H9 (cell line): ENCODE results near the gene TNNT2. TPM values are rescaled to one million over a fixed set of nuclear protein-coding genes. Genes with fewer than 3 reads are reported as not detected.

Experiments
- DNase-seq: peaks from one replicate; pipeline ENCODE4 v3.0.0-alpha.2; 2017
- H2AFZ ChIP-seq: one replicate; pipeline ENCODE4 v1.6.1; 2013; ENCODE audit warnings: mild to moderate bottlenecking, low read length, control low read depth, moderate library complexity
- H2AK5ac ChIP-seq: 2 replicates; pipeline ENCODE4 v1.6.1; 2013; ENCODE audit warnings: low read length, control low read depth, mixed read lengths; ENCODE audit not compliant: insufficient read length
- H2BK120ac ChIP-seq: one replicate; pipeline ENCODE4 v1.6.1; 2013; ENCODE audit warnings: low read depth, mild to moderate bottlenecking, low read length, control low read depth, inconsistent platforms; ENCODE audit not compliant: poor library complexity, severe bottlenecking
- H2BK12ac ChIP-seq: 2 replicates; pipeline ENCODE4 v1.6.1; 2013; ENCODE audit warnings: low read length, control low read depth, mixed read lengths, low read depth; ENCODE audit not compliant: insufficient read length
- H2BK15ac ChIP-seq: 2 replicates; pipeline ENCODE4 v1.6.1; 2013; ENCODE audit warnings: low read depth, low read length, control low read depth
- H2BK20ac ChIP-seq: one replicate; pipeline ENCODE4 v1.6.1; 2013; ENCODE audit warnings: low read depth, mild to moderate bottlenecking, low read length, control low read depth, inconsistent platforms; ENCODE audit not compliant: poor library complexity, severe bottlenecking
- H2BK5ac ChIP-seq: 2 replicates; pipeline ENCODE4 v1.6.1; 2013; ENCODE audit warnings: low read length, control low read depth, mixed read lengths; ENCODE audit not compliant: insufficient read length
- H3K14ac ChIP-seq: 2 replicates; pipeline ENCODE4 v1.6.1; 2013; ENCODE audit warnings: low read length, control low read depth; ENCODE audit not compliant: insufficient read depth
- H3K18ac ChIP-seq: 2 replicates; pipeline ENCODE4 v1.6.1; 2013; ENCODE audit warnings: low read depth, mild to moderate bottlenecking, mixed read lengths, low read length, control low read depth; ENCODE audit not compliant: insufficient read length
- H3K23ac ChIP-seq: 2 replicates; pipeline ENCODE4 v1.6.1; 2013; ENCODE audit warnings: low read length, control low read depth, mixed read lengths, low read depth; ENCODE audit not compliant: insufficient read length
- H3K23me2 ChIP-seq: 2 replicates; pipeline ENCODE4 v1.6.1; 2013; ENCODE audit warnings: low read depth, mild to moderate bottlenecking, mixed read lengths, low read length, control low read depth; ENCODE audit not compliant: insufficient read length, poor library complexity, severe bottlenecking
- H3K27ac ChIP-seq: 2 replicates; pipeline ENCODE4 v1.5.1; 2013; ENCODE audit warnings: low read length, control low read depth, mixed read lengths, low read depth; ENCODE audit not compliant: insufficient read length
- H3K27me3 ChIP-seq: 2 replicates; pipeline ENCODE4 v1.6.1; 2013; ENCODE audit warnings: low read length, control low read depth, inconsistent platforms; ENCODE audit not compliant: insufficient read depth
- H3K4ac ChIP-seq: 2 replicates; pipeline ENCODE4 v1.6.1; 2013; ENCODE audit warnings: low read depth, mild to moderate bottlenecking, control low read depth, inconsistent platforms, low read length, moderate library complexity
- H3K4me1 ChIP-seq: 2 replicates; pipeline ENCODE4 v1.6.1; 2013; ENCODE audit warnings: low read length, control low read depth, inconsistent platforms; ENCODE audit not compliant: insufficient read depth
- H3K4me2 ChIP-seq: 2 replicates; pipeline ENCODE4 v1.6.1; 2013; ENCODE audit warnings: low read length, control low read depth, mixed read lengths; ENCODE audit not compliant: insufficient read length, insufficient read depth
- H3K56ac ChIP-seq: 2 replicates; pipeline ENCODE4 v1.6.1; 2013; ENCODE audit warnings: low read depth, mild to moderate bottlenecking, mixed read lengths, low read length, control low read depth; ENCODE audit not compliant: insufficient read length
- H3K79me1 ChIP-seq: 2 replicates; pipeline ENCODE4 v1.6.1; 2013; ENCODE audit warnings: low read depth, mild to moderate bottlenecking, moderate library complexity, low read length, control low read depth, inconsistent platforms; ENCODE audit not compliant: insufficient read depth, poor library complexity, severe bottlenecking
- H3K79me2 ChIP-seq: 2 replicates; pipeline ENCODE4 v1.6.1; 2013; ENCODE audit warnings: low read length, control low read depth, inconsistent platforms; ENCODE audit not compliant: insufficient read depth
- H3K9ac ChIP-seq: 2 replicates; pipeline ENCODE4 v1.6.1; 2013; ENCODE audit warnings: low read length, control low read depth, mixed read lengths; ENCODE audit not compliant: insufficient read length; ENCODE audit errors: extremely low read depth
- H3K9me3 ChIP-seq: one replicate; pipeline ENCODE4 v1.6.1; 2013; ENCODE audit warnings: low read depth, low read length, inconsistent platforms; ENCODE audit not compliant: control insufficient read depth
- H3T11ph ChIP-seq: one replicate; pipeline ENCODE4 v1.6.1; 2013; ENCODE audit warnings: mild to moderate bottlenecking, low read length, control low read depth, inconsistent platforms
- H4K20me1 ChIP-seq: one replicate; pipeline ENCODE4 v1.6.1; 2013; ENCODE audit not compliant: control insufficient read depth, insufficient read length, insufficient read depth
- H4K5ac ChIP-seq: 2 replicates; pipeline ENCODE4 v1.6.1; 2013; ENCODE audit warnings: low read depth, mild to moderate bottlenecking, mixed read lengths, low read length, control low read depth; ENCODE audit not compliant: insufficient read length
- H4K8ac ChIP-seq: replicated peaks from 2 replicates; pipeline ENCODE4 v1.6.1; 2013; ENCODE audit warnings: low read length, control low read depth, mixed read lengths, low read depth; ENCODE audit not compliant: insufficient read length
- H4K91ac ChIP-seq: 2 replicates; pipeline ENCODE4 v1.6.1; 2013; ENCODE audit warnings: low read depth, mild to moderate bottlenecking, moderate library complexity, mixed read lengths, low read length, control low read depth; ENCODE audit not compliant: insufficient read length
- H3K27ac Mint-ChIP-seq, 3 experiments: 2 replicates in 2 of 3; 3 replicates in 1 of 3; pipeline ENCODE4 v1.8.0; 2020 to 2021; ENCODE audit warnings: mixed read lengths in 3 of 3, mild to moderate bottlenecking in 1 of 3, moderate library complexity in 1 of 3
- H3K27me3 Mint-ChIP-seq: 2 replicates; pipeline ENCODE4 v1.8.0; 2021; ENCODE audit warnings: low read depth, mild to moderate bottlenecking, moderate library complexity, mixed read lengths
- H3K36me3 Mint-ChIP-seq, 3 experiments: 2 replicates in 2 of 3; 3 replicates in 1 of 3; pipeline ENCODE4 v1.8.0; 2020 to 2021; ENCODE audit warnings: low read depth in 3 of 3, mixed read lengths in 3 of 3; ENCODE audit not compliant: insufficient read depth in 1 of 3
- H3K4me1 Mint-ChIP-seq, 2 experiments: 2 replicates each; pipeline ENCODE4 v1.8.0; 2020; ENCODE audit warnings: mixed read lengths in 2 of 2
- H3K4me3 Mint-ChIP-seq, 2 experiments: 2 replicates in 1 of 2; 3 replicates in 1 of 2; pipeline ENCODE4 v1.8.0; 2020 to 2021; ENCODE audit warnings: mild to moderate bottlenecking in 2 of 2, mixed read lengths in 2 of 2, moderate library complexity in 1 of 2
- H3K9me3 Mint-ChIP-seq, 2 experiments: 2 replicates in 1 of 2; 3 replicates in 1 of 2; pipeline ENCODE4 v1.8.0; 2020; ENCODE audit warnings: mild to moderate bottlenecking in 2 of 2, mixed read lengths in 2 of 2, moderate library complexity in 1 of 2
- CTCF ChIP-seq: fragments of 200-600 bp; sonication (generic); conservative IDR thresholded peaks from 3 replicates; pipeline ENCODE4 v1.8.0; 2021; ENCODE audit warnings: antibody characterized with exemption, mild to moderate bottlenecking
- whole genome bisulfite sequencing: extraction: QIAGEN DNeasy Blood & Tissue Kit; methylation state at CpG from one replicate; pipeline ENCODE4 v1.1.7; 2013; ENCODE audit warnings: missing lambda C conversion rate, low lambda C conversion rate, mixed read lengths; ENCODE audit not compliant: insufficient read length; ENCODE audit errors: extremely low coverage; 5-methylcytosine and 5-hydroxymethylcytosine counted together
- total RNA-seq: library from RNA; stranded (reverse); gene quantifications from 2 replicates; pipeline ENCODE4 v1.2.1, GENCODE V29; 2021

TNNT2 gene
- total RNA-seq, 1 experiment from 2014 or later = 8.6 TPM

- Histone ChIP-seq H3K79me1 (no peaks in the 10 kb centered on the region), H3K14ac (no peak overlapping the region), H3K4me2 (no peak overlapping the region), H3K9ac (no peak overlapping the region), H3K56ac (no peak overlapping the region), H2BK15ac (no peak overlapping the region), H3K4ac (no peak overlapping the region), H3K4me1 (peaks cover 8% of the 10 kb centered on the region; the same call in 1 of the 2 replicates), H2BK5ac (no peak overlapping the region), H4K91ac (no peak overlapping the region), H3K79me2 (no peaks in the 10 kb centered on the region), H2BK20ac (no peak overlapping the region), H4K20me1 (no peaks in the 10 kb centered on the region), H2AK5ac (no peak overlapping the region), H2BK12ac (no peak overlapping the region), H3T11ph (no peak overlapping the region), H3K18ac (no peak overlapping the region), H3K9me3 (no peaks in the 10 kb centered on the region), H3K23me2 (no peaks in the 10 kb centered on the region), H2BK120ac (no peak overlapping the region), H4K5ac (no peak overlapping the region), H4K8ac (no peak overlapping the region), H3K27ac (no peak overlapping the region), H2AFZ (no peak overlapping the region), H3K27me3 (no peaks in the 10 kb centered on the region), H3K23ac (no peak overlapping the region)
- no peak for TF ChIP-seq CTCF
- peaks cover 7% of the 10 kb centered on the region in 2 experiments; a peak in 4 of 5 replicates for H3K9me3 Mint-ChIP-seq
- no peak for DNase-seq
- no CpG with 5 or more reads among the region's 5 CpGs for WGBS
- H3K27me3 Mint-ChIP-seq = peaks cover 1% of the 10 kb centered on the region
- H3K4me1 Mint-ChIP-seq = peaks cover 34 to 40% of the 10 kb centered on the region in 2 experiments
- H3K36me3 Mint-ChIP-seq = peaks cover 0 to 6% (median 0%) of the 10 kb centered on the region in 3 experiments; a peak in 2 of 7 replicates
- no peak overlapping the region for H3K27ac Mint-ChIP-seq
- H3K4me3 Mint-ChIP-seq = no peak overlapping the region
These were observed 32.5 kb downstream of the TNNT2 start for GRCh38 chr1:201345081-201345355.
